ENCODE measurements around the gene DNAAF3.
"Not testable (repeated sequence)": the region's sequence is repeated elsewhere in the genome, so short reads cannot be mapped to it uniquely, and the experiment has no call there.

Gene DNAAF3

DNA sequence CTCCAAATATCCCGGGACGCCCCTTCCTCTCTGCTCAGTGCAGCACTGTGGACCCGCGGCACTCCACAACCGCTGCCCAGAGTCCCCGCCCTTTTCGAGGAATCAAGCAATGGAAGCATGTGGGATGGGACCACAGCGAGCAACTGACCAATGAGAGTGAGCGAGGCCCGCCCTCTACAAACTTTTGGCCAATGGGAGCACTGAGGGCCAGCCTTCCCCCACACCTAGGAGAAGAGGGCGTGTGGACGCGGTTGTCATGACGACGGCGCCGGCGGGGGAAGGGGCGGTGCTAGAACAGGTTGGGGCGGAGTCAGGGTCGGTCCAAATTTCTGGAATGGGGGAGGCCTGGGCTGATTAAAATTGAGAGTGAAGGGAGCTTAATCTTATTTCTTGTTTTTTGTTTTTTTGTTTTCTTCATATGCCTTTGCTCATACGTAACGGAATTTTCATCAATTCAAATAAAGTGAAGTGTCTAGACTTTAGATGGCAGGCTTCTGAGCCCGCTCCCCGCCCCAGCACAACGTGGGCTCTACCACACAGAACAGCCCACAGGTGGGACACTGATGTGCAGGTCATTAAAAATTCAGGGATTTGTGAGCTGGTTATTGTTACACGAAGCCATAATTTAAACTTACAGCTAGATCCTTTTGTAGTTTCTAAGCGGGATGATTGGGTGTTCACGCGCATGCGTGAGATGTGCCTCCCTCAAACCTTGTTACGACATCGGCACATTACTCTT is at the start of gene DNAAF3:
TSS of gene DNAAF3 (minus strand) at position 84 of the 739 bp plus-strand sequence. CDS start 200 bp downstream, outside the sequence.
- peak; percentile 97 for DNase-seq

DNA sequence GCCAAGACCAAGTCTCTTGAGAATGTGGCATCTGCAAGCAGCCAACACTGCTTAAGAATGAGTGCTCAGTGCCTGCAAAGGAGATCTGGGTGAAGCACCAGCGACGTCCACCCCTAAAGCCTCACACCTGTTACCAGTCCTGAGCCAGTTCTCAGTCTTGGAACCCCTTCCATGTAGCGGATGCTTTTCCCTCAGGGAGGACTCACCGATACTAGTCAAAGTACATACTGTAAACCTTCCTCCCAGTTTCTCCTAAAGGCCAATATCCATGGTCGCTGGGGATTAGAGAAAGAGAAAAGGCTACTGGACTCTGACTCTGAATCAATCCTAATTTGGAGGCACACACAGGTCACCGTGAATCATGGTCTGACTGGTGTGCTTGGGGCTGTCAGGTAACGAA is 47.1 kb upstream of the DNAAF3 start:
- DNase-seq, result no peak

DNA sequence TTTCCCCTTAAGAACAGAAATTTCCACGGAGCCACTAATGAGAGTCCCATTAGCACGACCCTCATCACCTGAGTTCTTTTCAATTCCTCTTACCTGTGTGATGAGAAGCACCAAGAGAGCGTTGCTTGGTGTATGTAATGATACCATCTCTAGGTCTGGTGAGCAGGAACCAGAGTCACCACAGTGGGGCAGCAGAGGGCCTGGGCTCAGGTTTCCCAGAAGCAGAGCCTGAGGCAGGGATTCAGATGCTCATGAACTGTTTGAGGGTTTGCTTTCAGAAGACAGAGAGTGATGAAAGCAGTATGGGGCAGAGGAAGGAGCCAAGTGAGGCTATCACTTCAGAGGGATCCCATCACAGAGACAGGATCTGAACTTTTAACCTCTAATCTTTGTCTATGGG is 46.0 kb upstream of the DNAAF3 start:
- peak; percentile 75 for DNase-seq

DNA sequence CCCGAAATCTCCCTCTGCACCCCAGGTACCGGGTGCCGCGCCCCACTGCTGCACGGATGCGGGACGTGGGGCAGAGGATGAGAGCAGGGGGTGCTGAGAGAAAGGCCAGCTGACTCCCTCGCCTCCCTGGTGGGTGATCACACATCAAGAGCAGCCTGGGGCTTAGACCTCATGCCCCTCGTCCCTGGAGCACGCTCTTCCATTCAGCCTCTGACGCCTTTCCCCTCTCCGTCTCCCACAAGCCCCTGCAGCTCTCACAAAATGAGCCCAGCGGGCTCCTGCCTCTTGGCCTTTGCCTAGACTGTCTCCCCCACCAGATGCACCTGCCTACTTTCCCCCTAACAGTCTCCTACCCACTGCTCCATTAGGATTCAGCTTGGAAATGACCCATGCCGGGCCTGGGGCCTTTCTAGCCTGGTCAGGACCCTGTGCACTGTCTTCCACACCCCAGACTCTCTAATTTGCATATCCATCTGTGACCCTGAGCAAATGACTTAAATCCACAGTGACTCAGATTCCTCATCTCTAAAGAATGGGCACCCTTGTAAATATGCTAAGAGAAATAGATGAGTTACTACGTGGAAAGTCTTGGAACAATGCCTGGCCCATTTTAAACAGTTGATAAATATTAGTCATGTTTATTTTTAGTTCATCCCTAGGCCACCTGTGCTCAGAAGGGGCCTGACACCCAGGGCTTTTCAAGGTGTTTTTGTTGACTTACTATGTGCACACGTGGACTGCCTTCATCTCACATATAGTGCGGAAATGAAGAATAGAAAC is 43.5 kb upstream of the DNAAF3 start:
- DNase-seq, result no peak

DNA sequence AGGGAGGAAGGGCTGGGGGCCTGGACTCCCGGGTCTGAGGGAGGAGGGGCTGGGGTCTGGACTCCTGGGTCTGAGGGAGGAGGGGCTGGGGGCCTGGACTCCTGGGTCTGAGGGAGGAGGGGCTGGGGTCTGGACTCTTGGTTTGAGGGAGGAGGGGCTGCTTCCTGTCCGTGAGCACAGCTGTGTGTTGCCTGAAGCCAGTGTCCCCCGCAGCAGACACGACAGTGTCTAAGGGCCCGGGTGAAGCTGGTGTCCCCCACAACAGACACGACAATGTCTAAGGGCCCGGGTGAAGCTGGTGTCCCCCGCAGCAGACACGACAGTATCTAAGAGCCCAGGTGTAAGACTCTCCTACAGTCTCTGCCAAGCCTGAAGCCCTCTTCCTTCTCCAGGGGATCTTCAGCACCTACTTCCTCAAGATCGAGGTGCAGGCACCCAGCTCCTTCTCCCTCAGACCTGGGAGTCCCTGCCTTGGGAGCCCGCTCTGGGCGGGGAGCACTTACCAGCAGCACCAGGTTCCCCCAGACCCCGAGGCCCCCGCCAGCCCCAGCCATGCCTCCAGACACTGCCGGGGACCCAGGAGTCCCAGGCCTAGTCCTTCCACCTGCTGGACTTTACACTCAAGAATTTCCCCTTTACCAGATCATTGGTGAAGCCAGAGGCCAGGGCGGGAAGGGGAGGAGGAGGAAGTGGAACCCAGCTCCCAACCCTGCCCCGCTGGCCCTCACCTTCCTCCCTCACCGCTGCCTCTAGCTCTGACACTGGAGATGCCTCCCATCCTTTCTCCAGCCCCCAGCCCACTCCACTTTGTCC is 42.7 kb upstream of the DNAAF3 start, which contains the start of gene PTPRH:
TSS of gene PTPRH (minus strand) at position 622 of the 813 bp plus-strand sequence. CDS start at position 554, 68 bp downstream.
- DNase-seq, result no peak

DNA sequence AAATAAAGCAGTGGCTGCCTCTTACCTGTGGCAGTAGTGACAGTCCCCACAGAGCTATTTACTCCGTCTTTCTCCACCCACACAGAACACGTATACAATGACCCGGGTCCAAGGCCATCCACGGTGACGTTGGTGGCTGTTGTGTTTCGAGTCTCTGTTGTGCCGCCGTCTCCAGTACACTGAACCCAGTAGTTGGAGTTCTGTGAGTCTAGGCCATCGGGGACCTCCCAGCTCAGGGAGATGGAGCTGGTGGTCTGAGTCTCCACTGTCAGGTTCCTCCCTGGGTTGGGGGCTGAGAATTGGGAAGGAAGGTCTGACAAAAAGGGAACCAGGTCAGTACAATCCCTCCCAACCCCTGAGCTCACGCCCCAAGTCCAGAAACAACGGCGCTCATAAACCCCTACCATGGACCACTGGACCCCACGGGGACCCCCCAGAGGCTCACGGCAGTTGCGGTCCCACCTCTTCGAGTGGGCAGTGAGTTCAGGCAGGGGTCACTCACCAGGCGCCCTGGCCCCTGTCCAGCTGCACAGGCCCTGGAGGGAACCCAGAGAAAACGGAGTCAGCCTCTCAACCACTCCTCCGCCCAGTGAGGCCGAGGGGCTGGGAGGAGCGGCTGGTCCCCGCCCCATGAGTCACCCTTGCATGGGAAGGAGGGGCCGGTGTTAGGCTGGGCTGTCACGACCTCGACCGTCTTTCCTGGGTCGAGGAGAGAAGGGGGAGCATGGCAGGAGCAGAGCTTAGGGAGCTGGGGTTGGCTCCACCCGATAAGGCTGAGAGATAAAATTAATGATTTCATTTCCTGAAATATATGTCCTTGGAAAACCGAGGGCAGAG is 40.5 kb upstream of the DNAAF3 start:
- no peak for DNase-seq

DNA sequence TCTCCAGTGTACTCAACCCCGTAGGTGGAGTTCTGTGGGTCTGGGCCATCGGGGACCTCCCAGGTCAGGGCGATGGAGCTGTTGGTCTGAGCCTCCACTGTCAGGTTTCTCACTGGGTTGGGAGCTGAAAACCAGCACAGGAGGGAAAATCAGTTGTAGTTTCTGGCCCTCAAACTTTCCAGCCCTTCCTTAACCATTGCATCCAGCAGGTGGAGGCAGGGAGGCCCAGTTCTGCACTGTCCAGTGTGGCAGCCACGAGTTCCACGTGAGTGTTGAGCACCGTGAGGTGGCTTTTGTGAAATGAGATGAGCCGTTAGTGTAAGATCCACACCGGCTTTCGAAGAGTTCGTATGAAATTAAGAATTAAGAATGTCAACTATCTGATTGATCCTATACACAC is 35.8 kb upstream of the DNAAF3 start:
- DNase-seq, result not testable (repeated sequence)

DNA sequence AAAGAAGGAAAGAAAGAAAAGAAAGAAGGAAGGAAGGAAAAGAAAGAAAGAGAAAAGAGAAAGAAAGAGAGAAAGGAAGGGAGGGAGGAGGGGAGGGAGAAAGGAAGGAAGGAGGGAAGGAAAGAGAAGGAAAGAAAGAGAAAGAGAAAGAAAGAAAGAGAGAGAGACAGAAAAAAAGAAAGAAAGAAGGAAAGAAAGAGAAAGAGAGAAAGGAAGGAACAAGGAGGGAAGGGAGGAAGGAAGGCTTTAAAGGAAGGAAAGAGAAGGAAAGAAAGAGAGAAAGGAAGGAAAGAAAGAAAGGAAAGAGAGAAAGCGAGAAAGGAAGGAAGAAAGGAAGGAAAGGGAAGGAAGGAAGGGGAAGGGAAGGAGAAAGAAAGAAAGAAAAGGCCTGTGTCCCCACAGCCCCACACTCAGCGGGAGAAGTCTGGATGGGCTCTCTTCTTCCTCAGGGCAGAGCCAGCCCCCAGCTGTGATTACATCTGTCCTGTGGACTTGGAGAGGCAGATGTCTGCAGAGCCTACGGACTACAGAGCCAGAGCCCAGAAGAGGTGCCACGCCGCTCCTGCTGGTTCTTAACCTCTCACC is 33.3 kb upstream of the DNAAF3 start:
- DNase-seq, result no peak

DNA sequence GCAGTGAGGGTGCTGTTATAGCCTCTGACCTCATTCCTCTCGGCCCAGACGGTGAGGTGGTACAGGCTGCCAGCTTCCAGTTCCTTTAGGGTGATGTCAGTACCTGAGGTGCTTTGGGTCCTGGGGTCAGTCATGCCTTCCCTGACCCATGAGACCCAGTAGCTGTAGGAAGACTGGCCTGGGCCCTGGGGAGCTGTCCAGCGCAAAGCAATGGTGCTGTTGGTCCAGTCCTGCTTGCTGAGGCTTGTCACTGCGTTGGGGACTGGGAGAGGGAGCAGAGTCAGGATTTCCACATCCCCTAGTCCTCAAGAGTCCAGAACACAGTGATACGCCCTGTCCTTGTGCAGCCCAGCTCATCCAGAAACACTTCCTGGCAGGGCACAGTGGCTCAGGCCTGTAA is 32.2 kb upstream of the DNAAF3 start:
- no peak for DNase-seq

DNA sequence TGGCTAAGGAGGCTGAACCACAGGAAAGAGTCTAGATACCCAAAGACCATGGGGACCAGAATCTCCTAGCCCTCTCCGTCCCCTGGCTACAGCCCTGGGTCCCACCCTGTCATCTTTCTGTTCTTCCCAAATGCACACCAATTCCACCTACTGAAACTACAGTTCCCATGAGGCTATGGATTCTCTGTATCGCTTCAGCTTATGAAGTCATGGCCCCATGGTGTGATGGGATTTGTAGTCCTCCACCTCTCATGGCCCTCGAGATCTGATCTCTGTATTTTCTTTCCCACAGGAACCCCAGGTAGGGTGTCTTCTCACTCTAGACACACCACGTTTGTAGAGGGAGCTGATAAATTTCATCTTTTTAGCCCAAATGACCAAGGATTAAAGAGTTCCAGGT is 31.1 kb upstream of the DNAAF3 start:
- DNase-seq, result no peak

DNA sequence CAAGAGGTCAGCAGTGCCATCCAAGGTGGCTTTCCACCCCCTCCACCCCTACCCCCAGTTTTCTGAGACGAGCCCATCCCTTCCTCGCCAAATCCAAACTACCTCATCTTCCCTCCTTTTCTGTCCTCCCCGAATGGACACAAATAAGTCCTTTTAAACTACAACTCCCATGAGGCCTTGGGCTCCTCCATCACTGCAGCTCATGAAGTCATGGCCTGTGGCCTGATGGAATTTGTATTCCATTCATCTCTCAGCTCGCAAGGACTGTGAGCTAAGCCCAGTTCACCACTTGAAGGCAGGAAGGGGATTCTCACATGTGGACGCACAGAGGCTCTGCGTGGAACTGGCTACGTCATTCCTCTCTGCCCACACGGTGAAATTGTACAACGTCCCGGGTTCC is 30.4 kb upstream of the DNAAF3 start:
- DNase-seq, result no peak

DNA sequence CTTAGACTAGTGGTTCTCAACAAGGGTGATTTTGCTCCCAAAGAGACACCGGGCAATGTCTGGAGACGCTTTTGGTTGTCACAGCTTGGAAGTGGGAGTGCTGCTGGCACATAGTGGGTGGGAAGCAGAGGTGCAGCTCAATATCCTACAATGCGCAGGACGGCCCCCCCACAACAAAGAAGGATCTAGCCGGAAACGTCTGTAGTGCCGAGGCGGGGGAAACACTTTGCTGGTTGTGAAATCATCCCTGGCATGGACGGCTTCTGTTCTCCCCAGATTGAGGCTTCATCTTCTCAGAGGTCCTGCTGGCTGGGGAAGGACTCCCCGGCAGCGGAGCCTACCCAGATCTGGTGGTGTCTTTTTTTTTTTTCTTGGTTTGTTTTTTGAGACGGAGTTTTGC is 27.1 kb upstream of the DNAAF3 start:
- DNase-seq, result no peak

DNA sequence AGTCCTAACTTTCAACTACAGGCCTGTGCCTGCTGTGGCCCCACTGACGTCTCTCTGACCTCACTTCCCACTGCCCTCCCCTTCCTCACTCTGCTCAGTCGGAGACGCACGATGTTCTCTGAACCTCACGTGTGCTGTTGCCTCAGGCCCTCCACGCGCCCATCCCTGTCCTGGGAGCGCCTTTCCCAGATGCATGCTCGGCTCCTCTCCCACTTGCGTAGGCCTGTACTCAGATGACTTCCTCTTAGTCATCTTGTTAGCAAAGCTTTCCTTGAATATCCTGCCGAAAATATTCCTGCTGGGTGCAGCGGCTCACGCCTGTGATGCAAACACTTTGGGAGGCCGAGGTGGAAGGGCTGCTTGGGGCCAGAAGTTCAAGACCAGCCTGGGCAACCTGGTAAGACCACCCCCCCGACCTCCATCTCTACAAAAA is 23.0 kb upstream of the DNAAF3 start:
- no peak for DNase-seq

DNA sequence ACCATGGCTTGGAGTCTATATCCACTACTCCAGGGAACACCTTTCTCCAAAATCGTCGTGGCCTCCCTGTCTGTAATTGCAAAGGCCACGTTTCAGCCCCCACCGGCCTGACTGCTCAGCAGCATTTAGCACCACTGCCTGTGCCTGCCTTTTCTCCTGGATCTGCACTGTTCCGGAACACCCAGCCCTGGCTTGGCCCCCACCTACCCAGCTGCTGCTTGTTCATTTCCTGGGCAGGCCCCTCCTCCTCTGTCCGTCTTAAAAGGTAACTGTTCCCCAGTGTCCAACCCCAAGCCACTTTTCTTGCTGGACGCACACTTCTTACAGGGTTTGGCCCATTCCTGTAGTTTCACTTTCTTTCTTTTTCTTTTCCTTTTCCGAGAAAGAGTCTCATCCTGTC is 22.2 kb upstream of the DNAAF3 start:
- no peak for DNase-seq

DNA sequence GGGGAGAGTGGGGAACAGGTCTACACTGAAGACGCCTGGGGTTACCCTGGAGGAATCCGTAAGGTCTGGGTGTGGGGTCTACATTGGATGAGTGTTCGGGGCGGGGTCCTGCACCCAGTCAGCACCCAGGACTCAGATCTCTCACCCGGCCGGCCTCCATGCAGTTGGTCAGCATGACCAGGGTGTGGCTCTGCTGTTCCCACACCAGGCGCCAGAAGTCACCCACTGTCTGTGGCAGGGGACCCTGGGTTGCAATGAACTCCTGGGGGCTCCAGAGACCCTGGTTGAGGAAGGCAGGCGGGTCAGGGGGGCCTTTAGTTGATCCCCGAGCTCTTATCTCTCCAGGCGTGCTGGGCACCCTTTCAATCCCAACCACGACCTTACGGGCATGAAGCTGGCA is 19.7 kb upstream of the DNAAF3 start:
- no peak for DNase-seq

DNA sequence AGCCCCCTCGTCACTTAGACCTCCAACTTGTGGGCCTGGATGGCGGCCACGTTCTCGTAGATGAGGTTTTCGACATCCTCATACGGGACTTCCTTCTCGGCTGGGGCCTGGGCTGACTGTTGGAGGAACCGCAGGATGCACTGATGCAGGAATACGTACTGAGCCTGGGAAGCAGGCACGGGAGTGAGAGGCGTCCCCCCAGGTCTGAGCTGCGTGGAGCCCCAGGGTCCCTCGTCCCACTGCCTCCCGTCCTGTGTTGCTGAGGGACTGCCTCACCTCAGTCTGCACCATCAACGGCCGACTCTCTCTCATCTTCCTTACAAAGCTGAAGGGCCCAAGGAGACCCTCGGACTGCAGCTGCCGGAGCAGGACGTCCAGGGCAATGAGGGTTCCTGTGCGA is 15.3 kb upstream of the DNAAF3 start:
- no peak for DNase-seq

DNA sequence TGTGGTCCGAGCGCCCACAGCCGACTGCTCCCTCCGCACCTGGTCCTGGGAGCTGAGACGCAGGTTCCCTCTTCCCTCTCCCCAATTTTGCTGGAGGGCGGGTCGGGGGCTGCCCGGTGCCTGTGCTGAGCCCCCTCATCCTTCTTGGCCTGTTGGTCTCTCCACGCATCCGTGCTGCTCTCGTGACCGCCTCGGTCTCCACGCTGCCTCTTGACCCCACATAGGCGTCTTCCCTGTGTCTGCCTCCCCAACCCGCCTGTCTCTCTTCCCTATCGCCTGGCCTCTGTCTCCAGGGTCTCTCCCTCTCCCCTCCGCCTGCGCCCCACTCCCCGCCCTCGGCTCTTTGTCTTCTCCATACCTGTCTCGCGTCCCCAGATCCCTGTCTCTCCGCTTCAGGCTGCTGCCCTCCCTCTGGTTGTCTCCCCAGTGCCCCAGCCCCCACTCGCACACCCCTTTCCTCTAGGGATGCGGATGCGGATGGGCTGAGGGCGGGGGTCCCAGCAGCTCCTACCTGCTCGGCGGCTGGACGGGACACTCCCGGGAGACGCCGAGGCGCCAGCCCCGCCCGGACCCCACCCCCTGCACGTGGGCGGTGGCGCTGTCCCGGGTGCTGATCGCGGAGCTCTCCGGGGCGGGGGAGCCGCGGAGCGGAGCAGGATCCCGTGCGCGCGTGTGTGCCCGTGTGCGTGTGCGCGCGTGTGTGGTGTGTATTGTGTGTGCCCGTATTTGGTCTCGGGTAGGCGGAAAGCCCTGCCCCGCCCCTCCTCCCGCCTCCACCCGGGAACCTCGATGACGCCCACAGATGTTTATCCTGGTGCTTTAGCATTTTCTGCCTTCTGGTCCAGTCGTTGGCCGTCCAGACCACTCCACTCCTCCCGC is 13.4 kb upstream of the DNAAF3 start, which contains the start of gene SYT5:
TSS of gene SYT5 (minus strand) at position 684 of the 879 bp plus-strand sequence. CDS start 1,248 bp downstream, outside the sequence.
- no peak for DNase-seq

DNA sequence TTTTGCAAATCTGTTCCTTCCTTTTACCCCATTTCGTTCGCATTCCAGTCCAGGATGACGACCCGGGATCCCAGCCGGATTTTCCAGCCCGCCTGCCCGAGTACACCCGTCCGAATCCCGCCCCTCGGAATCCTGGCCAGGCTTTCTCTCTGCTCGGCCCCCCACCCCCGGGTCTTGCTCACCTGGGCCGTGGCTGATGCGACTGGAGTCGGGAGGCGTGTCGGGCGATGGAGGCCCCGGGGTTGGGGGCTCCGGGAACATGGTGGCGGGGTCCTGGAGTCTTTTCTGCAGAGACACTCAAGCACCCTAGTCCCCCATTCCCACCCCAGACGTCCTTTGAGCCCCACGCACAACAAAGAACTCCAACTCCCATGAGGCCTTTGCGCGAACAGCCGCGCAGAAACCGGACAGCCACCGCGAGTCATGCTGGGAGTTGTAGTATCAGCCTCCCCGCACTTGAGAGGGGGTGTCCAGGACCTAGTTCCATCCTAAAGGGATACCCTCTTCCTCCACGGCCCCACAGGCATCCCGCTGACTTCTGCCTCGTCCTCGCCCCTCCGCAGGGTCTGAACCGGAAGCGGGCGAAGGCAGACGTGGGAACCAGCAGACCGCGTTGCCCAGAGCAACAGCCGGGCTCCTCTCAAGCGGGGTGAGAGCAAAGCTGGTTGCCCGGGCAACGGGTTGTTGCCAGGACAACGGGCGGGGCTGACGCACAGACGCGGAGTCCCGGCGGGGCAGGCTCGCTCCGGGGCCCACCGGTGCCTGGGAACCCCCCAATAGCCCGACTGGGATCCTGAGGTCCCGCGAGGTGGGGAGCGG is 12.6 kb upstream of the DNAAF3 start:
- peak; percentile 88 for DNase-seq

DNA sequence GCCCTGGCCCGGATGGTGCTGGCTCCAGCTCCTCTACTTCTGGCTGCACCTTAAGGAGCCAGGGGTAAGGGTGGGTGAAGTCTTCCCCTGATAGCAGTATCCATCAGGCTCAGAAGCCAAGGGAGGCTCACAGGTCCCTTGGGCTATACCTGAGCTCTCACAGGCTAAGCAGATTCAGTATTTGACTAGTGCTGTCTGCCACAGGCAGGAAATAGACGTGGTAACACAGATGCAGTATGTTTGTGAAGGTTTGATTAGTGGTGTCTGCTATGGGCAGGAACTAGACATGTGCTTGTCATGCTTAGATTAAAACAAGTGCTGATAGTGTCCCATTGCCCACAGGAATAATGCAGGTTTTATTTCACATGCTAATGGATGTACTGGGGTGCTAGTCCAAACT is 9.7 kb upstream of the DNAAF3 start:
- no peak for DNase-seq
